ENCODE results near the gene BRPF3.

Gene BRPF3

DNA sequence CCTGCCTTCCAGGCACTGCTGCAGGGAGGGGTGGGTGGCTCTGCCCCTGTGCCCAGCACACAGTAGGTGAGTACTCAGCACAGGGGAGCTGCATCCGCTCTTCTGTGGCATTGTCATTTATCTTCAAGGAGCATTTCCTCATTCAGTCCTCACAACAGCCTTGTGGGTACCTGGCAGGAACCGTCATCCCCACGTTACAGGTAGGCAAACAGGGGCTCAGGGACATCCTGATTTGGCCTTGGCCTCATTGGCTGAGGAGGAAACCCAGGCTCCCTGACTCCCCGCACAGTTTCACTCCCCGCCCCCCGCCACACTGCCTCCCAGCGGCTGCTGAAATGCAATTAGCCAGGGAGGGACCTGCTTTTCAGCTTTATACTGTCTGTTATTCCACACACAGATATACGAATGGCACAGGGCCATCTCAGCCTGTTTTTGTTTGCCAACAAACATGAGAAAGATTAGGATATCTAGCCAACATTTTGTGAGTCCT, 49.1 kb downstream of the BRPF3 start:
- H3K9ac ChIP-seq (ENCODE audit: low read length): no peak overlapping the region

GRCh38 chr6:36246506-36247268, 50.1 kb downstream of the BRPF3 start:
- WGBS: 84% methylated on average over 21 of the region's 22 CpGs
- DNase-seq: no peak

More for the DNA sequence above, 49.1 kb downstream of the BRPF3 start:
- no peak for DNase-seq
- H3K14ac ChIP-seq (ENCODE audit: low read length in 2 of 2): no peak overlapping the region
- H3K27ac ChIP-seq (ENCODE audit: low read length, poor library complexity, severe bottlenecking): no peak overlapping the region
- H2BK15ac ChIP-seq (ENCODE audit: low read depth, poor library complexity, severe bottlenecking): no peak overlapping the region
- H3K18ac ChIP-seq (ENCODE audit: low read depth in 1 of 2, low read length in 2 of 2): no peak overlapping the region
- no peak overlapping the region for H4K91ac ChIP-seq (ENCODE audit: low read length)
- no peak overlapping the region for H2AFZ ChIP-seq (ENCODE audit: low read depth, low read length)
- no peak overlapping the region for H3K23ac ChIP-seq (ENCODE audit: low read length in 2 of 2)
- H3K4me3 ChIP-seq (ENCODE audit: insufficient read depth in 1 of 2, low read depth in 1 of 2, low read length in 2 of 2): no peak overlapping the region
- no peak overlapping the region for H3K4ac ChIP-seq (ENCODE audit: low read depth in 1 of 2, low read length in 2 of 2)
- WGBS: 75% methylated on average over 8 of the region's 8 CpGs
- no peak overlapping the region for H2BK5ac ChIP-seq (ENCODE audit: low read depth, low read length, poor library complexity, severe bottlenecking)
- H3K4me2 ChIP-seq (ENCODE audit: low read length, poor library complexity, severe bottlenecking): no peak overlapping the region
- H3K4me1 ChIP-seq (ENCODE audit: control insufficient read depth, insufficient read depth, low read depth, low read length): peaks cover 3% of the 10 kb centered on the region
- no peaks in the 10 kb centered on the region for H3K9me3 ChIP-seq (ENCODE audit: control insufficient read depth, low read length)
- H4K8ac ChIP-seq (ENCODE audit: low read length): no peak overlapping the region
- no peak overlapping the region for H2AK5ac ChIP-seq (ENCODE audit: low read length, severe bottlenecking)
- H2BK120ac ChIP-seq (ENCODE audit: low read depth, low read length): no peak overlapping the region
- H3K36me3 ChIP-seq (ENCODE audit: control insufficient read depth in 1 of 2, insufficient read depth in 2 of 2, low read depth in 1 of 2, low read length in 2 of 2): no peaks in the 10 kb centered on the region
- H3K27me3 ChIP-seq (ENCODE audit: control insufficient read depth in 1 of 2, insufficient read depth in 1 of 2, low read length in 2 of 2): peaks cover 0 to 6% of the 10 kb centered on the region in 2 experiments
- H3K79me1 ChIP-seq (replicated peaks; ENCODE audit: low read length, poor library complexity, severe bottlenecking): no peaks in the 10 kb centered on the region
- H2BK12ac ChIP-seq (ENCODE audit: low read length in 2 of 2): no peak overlapping the region

DNA sequence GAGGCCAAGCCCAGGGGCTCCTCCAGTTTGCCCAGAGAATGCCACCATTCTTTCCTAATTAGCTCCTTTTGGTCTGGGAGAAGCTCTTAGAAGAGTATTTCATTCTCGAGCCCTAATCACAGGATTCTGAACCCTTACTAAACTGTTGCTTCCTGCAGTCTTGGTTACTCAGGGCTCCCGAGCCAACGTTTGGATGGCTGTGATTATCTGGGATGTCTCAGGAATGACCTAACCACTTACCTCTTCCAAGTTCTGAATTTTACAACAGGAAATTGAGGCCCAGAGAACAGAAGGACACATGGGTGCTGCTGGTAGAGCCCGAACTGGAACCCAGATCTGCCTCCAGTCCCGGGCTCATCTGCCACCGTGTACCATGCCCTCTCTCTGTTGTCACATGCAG, 51.1 kb downstream of the BRPF3 start:
- no peaks in the 10 kb centered on the region for H3K79me1 ChIP-seq (replicated peaks; ENCODE audit: low read length, poor library complexity, severe bottlenecking)
- H3K36me3 ChIP-seq (ENCODE audit: control insufficient read depth in 1 of 2, insufficient read depth in 2 of 2, low read depth in 1 of 2, low read length in 2 of 2): no peaks in the 10 kb centered on the region
- H3K18ac ChIP-seq (ENCODE audit: low read depth in 1 of 2, low read length in 2 of 2): no peak overlapping the region
- no peak overlapping the region for H3K23ac ChIP-seq (ENCODE audit: low read length in 2 of 2)
- no peak overlapping the region for H2AK5ac ChIP-seq (ENCODE audit: low read length, severe bottlenecking)
- H2BK12ac ChIP-seq (ENCODE audit: low read length in 2 of 2): no peak overlapping the region
- 82% methylated on average over 5 of the region's 6 CpGs for WGBS
- peak overlapping the region in 1 of 2 experiments; percentile 10 for H3K4me3 ChIP-seq (ENCODE audit: insufficient read depth in 1 of 2, low read depth in 1 of 2, low read length in 2 of 2)
- no peak overlapping the region for H2BK15ac ChIP-seq (ENCODE audit: low read depth, poor library complexity, severe bottlenecking)
- H3K4ac ChIP-seq (ENCODE audit: low read depth in 1 of 2, low read length in 2 of 2): no peak overlapping the region
- H3K27ac ChIP-seq (ENCODE audit: low read length, poor library complexity, severe bottlenecking): no peak overlapping the region
- H2BK120ac ChIP-seq (ENCODE audit: low read depth, low read length): no peak overlapping the region
- peak overlapping the region; percentile 77 for H3K9ac ChIP-seq (ENCODE audit: low read length)
- peaks cover 5% of the 10 kb centered on the region for H3K4me1 ChIP-seq (ENCODE audit: control insufficient read depth, insufficient read depth, low read depth, low read length)
- H4K91ac ChIP-seq (ENCODE audit: low read length): no peak overlapping the region
- no peak overlapping the region for H4K8ac ChIP-seq (ENCODE audit: low read length)
- H3K27me3 ChIP-seq (ENCODE audit: control insufficient read depth in 1 of 2, insufficient read depth in 1 of 2, low read length in 2 of 2): peaks cover 0 to 6% of the 10 kb centered on the region in 2 experiments
- H2BK5ac ChIP-seq (ENCODE audit: low read depth, low read length, poor library complexity, severe bottlenecking): no peak overlapping the region
- H3K14ac ChIP-seq (ENCODE audit: low read length in 2 of 2): no peak overlapping the region
- DNase-seq: no peak
- no peaks in the 10 kb centered on the region for H3K9me3 ChIP-seq (ENCODE audit: control insufficient read depth, low read length)
- no peak overlapping the region for H2AFZ ChIP-seq (ENCODE audit: low read depth, low read length)
- H3K4me2 ChIP-seq (ENCODE audit: low read length, poor library complexity, severe bottlenecking): no peak overlapping the region

More at GRCh38 chr6:36246506-36247268, 50.1 kb downstream of the BRPF3 start:
- H3K9ac ChIP-seq (ENCODE audit: low read length): peak overlapping the region; percentile 77
- H3K9me3 ChIP-seq (ENCODE audit: control insufficient read depth, low read length): no peaks in the 10 kb centered on the region
- no peak overlapping the region for H2BK120ac ChIP-seq (ENCODE audit: low read depth, low read length)
- H2AK5ac ChIP-seq (ENCODE audit: low read length, severe bottlenecking): no peak overlapping the region
- H3K4ac ChIP-seq (ENCODE audit: low read depth in 1 of 2, low read length in 2 of 2): no peak overlapping the region
- no peak overlapping the region for H3K14ac ChIP-seq (ENCODE audit: low read length in 2 of 2)
- no peaks in the 10 kb centered on the region for H3K36me3 ChIP-seq (ENCODE audit: control insufficient read depth in 1 of 2, insufficient read depth in 2 of 2, low read depth in 1 of 2, low read length in 2 of 2)
- no peak overlapping the region for H2BK5ac ChIP-seq (ENCODE audit: low read depth, low read length, poor library complexity, severe bottlenecking)
- no peak overlapping the region for H3K23ac ChIP-seq (ENCODE audit: low read length in 2 of 2)
- no peak overlapping the region for H3K4me2 ChIP-seq (ENCODE audit: low read length, poor library complexity, severe bottlenecking)
- H2AFZ ChIP-seq (ENCODE audit: low read depth, low read length): no peak overlapping the region
- no peak overlapping the region for H2BK12ac ChIP-seq (ENCODE audit: low read length in 2 of 2)
- no peak overlapping the region for H2BK15ac ChIP-seq (ENCODE audit: low read depth, poor library complexity, severe bottlenecking)
- H4K8ac ChIP-seq (ENCODE audit: low read length): no peak overlapping the region
- H3K18ac ChIP-seq (ENCODE audit: low read depth in 1 of 2, low read length in 2 of 2): no peak overlapping the region
- H3K27me3 ChIP-seq (ENCODE audit: control insufficient read depth in 1 of 2, insufficient read depth in 1 of 2, low read length in 2 of 2): peaks cover 0 to 6% of the 10 kb centered on the region in 2 experiments
- H3K27ac ChIP-seq (ENCODE audit: low read length, poor library complexity, severe bottlenecking): no peak overlapping the region
- H3K4me3 ChIP-seq (ENCODE audit: insufficient read depth in 1 of 2, low read depth in 1 of 2, low read length in 2 of 2): no peak overlapping the region
- H3K79me1 ChIP-seq (replicated peaks; ENCODE audit: low read length, poor library complexity, severe bottlenecking): no peaks in the 10 kb centered on the region
- peaks cover 3% of the 10 kb centered on the region for H3K4me1 ChIP-seq (ENCODE audit: control insufficient read depth, insufficient read depth, low read depth, low read length)
- no peak overlapping the region for H4K91ac ChIP-seq (ENCODE audit: low read length)

DNA sequence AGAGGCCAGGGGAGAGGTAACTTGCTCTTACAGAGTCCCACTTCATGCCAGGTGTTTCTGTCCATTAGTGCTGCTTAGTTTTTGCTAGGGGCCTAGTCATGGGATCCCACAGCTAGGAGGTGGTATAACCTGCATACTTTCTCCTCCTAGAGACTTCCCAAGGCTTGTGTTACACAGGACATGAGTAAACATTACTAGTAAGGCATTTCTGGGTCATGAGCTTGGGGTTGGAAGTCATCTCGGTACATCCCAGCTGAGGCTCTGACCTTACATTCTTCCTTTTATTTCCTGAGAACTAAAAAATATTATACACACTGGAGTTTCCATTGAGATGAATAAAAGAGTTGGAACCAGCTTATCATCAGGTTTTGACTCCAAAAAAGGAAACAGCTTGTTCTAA, 52.4 kb downstream of the BRPF3 start:
- no peak overlapping the region for H3K4me3 ChIP-seq (ENCODE audit: insufficient read depth in 1 of 2, low read depth in 1 of 2, low read length in 2 of 2)
- peak overlapping the region in 1 of 2 experiments; percentile 68 for H3K18ac ChIP-seq (ENCODE audit: low read depth in 1 of 2, low read length in 2 of 2)
- H3K36me3 ChIP-seq (ENCODE audit: control insufficient read depth in 1 of 2, insufficient read depth in 2 of 2, low read depth in 1 of 2, low read length in 2 of 2): no peaks in the 10 kb centered on the region
- no peak overlapping the region for H3K23ac ChIP-seq (ENCODE audit: low read length in 2 of 2)
- WGBS: no CpG with 5 or more reads among the region's 1 CpG
- no peak overlapping the region for H2BK12ac ChIP-seq (ENCODE audit: low read length in 2 of 2)
- no peak overlapping the region for H3K4ac ChIP-seq (ENCODE audit: low read depth in 1 of 2, low read length in 2 of 2)
- no peaks in the 10 kb centered on the region for H3K27me3 ChIP-seq (ENCODE audit: control insufficient read depth in 1 of 2, insufficient read depth in 1 of 2, low read length in 2 of 2)
- no peak overlapping the region for H2BK5ac ChIP-seq (ENCODE audit: low read depth, low read length, poor library complexity, severe bottlenecking)
- H2BK120ac ChIP-seq (ENCODE audit: low read depth, low read length): no peak overlapping the region
- no peak overlapping the region for H4K91ac ChIP-seq (ENCODE audit: low read length)
- no peak overlapping the region for H3K27ac ChIP-seq (ENCODE audit: low read length, poor library complexity, severe bottlenecking)
- H2BK15ac ChIP-seq (ENCODE audit: low read depth, poor library complexity, severe bottlenecking): no peak overlapping the region
- no peaks in the 10 kb centered on the region for H3K79me1 ChIP-seq (replicated peaks; ENCODE audit: low read length, poor library complexity, severe bottlenecking)
- peak overlapping the region; percentile 77 for H3K9ac ChIP-seq (ENCODE audit: low read length)
- peak; percentile 17 for DNase-seq
- no peak overlapping the region for H3K14ac ChIP-seq (ENCODE audit: low read length in 2 of 2)
- no peak overlapping the region for H4K8ac ChIP-seq (ENCODE audit: low read length)
- H2AFZ ChIP-seq (ENCODE audit: low read depth, low read length): no peak overlapping the region
- no peak overlapping the region for H2AK5ac ChIP-seq (ENCODE audit: low read length, severe bottlenecking)
- peaks cover 5% of the 10 kb centered on the region for H3K4me1 ChIP-seq (ENCODE audit: control insufficient read depth, insufficient read depth, low read depth, low read length)
- H3K4me2 ChIP-seq (ENCODE audit: low read length, poor library complexity, severe bottlenecking): no peak overlapping the region
- no peaks in the 10 kb centered on the region for H3K9me3 ChIP-seq (ENCODE audit: control insufficient read depth, low read length)

Data from mesenchymal stem cell (in vitro differentiated cells and primary cell).